Activated CD4-positive, alpha-beta T cell treated with anti-CD3 and anti-CD28 coated beads, Interleukin-2, amount 50 U/mL, for 1 hour (primary cell): ENCODE results near the gene KIR2DL3.
"Not testable (repeated sequence)": the region's sequence is repeated elsewhere in the genome, so short reads cannot be mapped to it uniquely, and the experiment has no call there.

Experiments
- DNase-seq: peaks from one replicate; pipeline ENCODE4 v3.0.0-alpha.2; 2020

KIR2DL3 gene

GRCh38 chr19:54747614-54748322 is 9.5 kb downstream of the KIR2DL3 start:
- DNase-seq: not testable (repeated sequence)

- DNase-seq: not testable (repeated sequence)
These were observed 12.0 kb downstream of the KIR2DL3 start for GRCh38 chr19:54750276-54750675.

- DNase-seq: not testable (repeated sequence)
These were observed 18.1 kb downstream of the KIR2DL3 start for GRCh38 chr19:54756204-54757110.

GRCh38 chr19:54758577-54758976 is 20.3 kb downstream of the KIR2DL3 start:
- DNase-seq: not testable (repeated sequence)

- not testable (repeated sequence) for DNase-seq
These were observed 25.9 kb downstream of the KIR2DL3 start for GRCh38 chr19:54764219-54764618.

GRCh38 chr19:54766464-54766863 is 28.2 kb downstream of the KIR2DL3 start:
- DNase-seq: not testable (repeated sequence)

GRCh38 chr19:54769646-54770045 is 31.3 kb downstream of the KIR2DL3 start, which contains the start of gene KIR2DL1:
Gene KIR2DL1 (plus strand): TSS chr19:54769793. CDS start chr19:54769851, 58 bp downstream.
- DNase-seq: not testable (repeated sequence)

- DNase-seq: not testable (repeated sequence)
These were observed 32.2 kb downstream of the KIR2DL3 start for GRCh38 chr19:54770511-54770910.

- not testable (repeated sequence) for DNase-seq
These were observed 33.0 kb downstream of the KIR2DL3 start for GRCh38 chr19:54771018-54771960.

- DNase-seq: not testable (repeated sequence)
These were observed 34.4 kb downstream of the KIR2DL3 start for GRCh38 chr19:54772666-54773065.

- not testable (repeated sequence) for DNase-seq
These were observed 36.9 kb downstream of the KIR2DL3 start for GRCh38 chr19:54775095-54775815.

- not testable (repeated sequence) for DNase-seq
These were observed 37.5 kb downstream of the KIR2DL3 start for GRCh38 chr19:54775830-54776229.

- DNase-seq: not testable (repeated sequence)
These were observed 39.5 kb downstream of the KIR2DL3 start for GRCh38 chr19:54777851-54778250.

GRCh38 chr19:54778896-54779295 is 40.6 kb downstream of the KIR2DL3 start:
- DNase-seq: not testable (repeated sequence)

GRCh38 chr19:54782916-54783315 is 44.6 kb downstream of the KIR2DL3 start:
- DNase-seq: not testable (repeated sequence)

GRCh38 chr19:54786091-54786723 is 47.9 kb downstream of the KIR2DL3 start:
- DNase-seq: not testable (repeated sequence)

GRCh38 chr19:54788154-54788553 is 49.8 kb downstream of the KIR2DL3 start:
- not testable (repeated sequence) for DNase-seq

GRCh38 chr19:54790711-54791110 is 52.4 kb downstream of the KIR2DL3 start:
- DNase-seq: no peak

- no peak for DNase-seq
These were observed 53.2 kb downstream of the KIR2DL3 start for GRCh38 chr19:54791476-54791875.

GRCh38 chr19:54792814-54793213 is 54.5 kb downstream of the KIR2DL3 start:
- no peak for DNase-seq

GRCh38 chr19:54795758-54796157 is 57.4 kb downstream of the KIR2DL3 start:
- DNase-seq: no peak
